Natural killer cell treated with Interleukin-12 subunit alpha and Interleukin-12 subunit beta and Interleukin-15 and Interleukin-18, amount 100 ng/mL, for 72 hours (primary cell): ENCODE measurements around the gene PSMB8. TPM values are rescaled to one million over a fixed set of nuclear protein-coding genes. Genes with fewer than 3 reads are reported as not detected.

Experiments
- ATAC-seq, 2 donors: fragments of 150-1000 bp; cut with Tn5 transposase in 1 of 2; sonication (Bioruptor Pico), chemical (Tn5 transposase) in 1 of 2; 2 replicates each; pipeline ENCODE4 v1.10.0; 2021
- DNase-seq: peaks from one replicate; pipeline ENCODE4 v3.0.0; 2022; ENCODE audit warnings: low spot score
- H3K27ac Mint-ChIP-seq, 2 donors: 1 replicate in 1 of 2; 2 replicates in 1 of 2; pipeline ENCODE4 v1.8.0; 2022; ENCODE audit warnings: mixed read lengths in 2 of 2, mild to moderate bottlenecking in 1 of 2, moderate library complexity in 1 of 2
- H3K27me3 Mint-ChIP-seq, 2 donors: 1 replicate in 1 of 2; 2 replicates in 1 of 2; pipeline ENCODE4 v1.8.0; 2022; ENCODE audit warnings: mixed read lengths in 2 of 2
- H3K36me3 Mint-ChIP-seq: one replicate; pipeline ENCODE4 v1.8.0; 2022; ENCODE audit warnings: mixed read lengths
- H3K4me1 Mint-ChIP-seq, 2 donors: 1 replicate in 1 of 2; 2 replicates in 1 of 2; pipeline ENCODE4 v1.8.0; 2022; ENCODE audit warnings: low read depth in 2 of 2, mixed read lengths in 2 of 2, mild to moderate bottlenecking in 1 of 2
- H3K4me3 Mint-ChIP-seq: one replicate; pipeline ENCODE4 v1.8.0; 2022; ENCODE audit warnings: mixed read lengths
- H3K9me3 Mint-ChIP-seq: 2 replicates; pipeline ENCODE4 v1.8.0; 2022; ENCODE audit warnings: mixed read lengths
- total RNA-seq, 2 donors: library from RNA; stranded (reverse); gene quantifications; one replicate each; pipeline ENCODE4 v1.2.3, GENCODE V29; 2022

Gene PSMB8
- total RNA-seq, 2 donors from 2014 or later: 259 to 356 TPM

DNA sequence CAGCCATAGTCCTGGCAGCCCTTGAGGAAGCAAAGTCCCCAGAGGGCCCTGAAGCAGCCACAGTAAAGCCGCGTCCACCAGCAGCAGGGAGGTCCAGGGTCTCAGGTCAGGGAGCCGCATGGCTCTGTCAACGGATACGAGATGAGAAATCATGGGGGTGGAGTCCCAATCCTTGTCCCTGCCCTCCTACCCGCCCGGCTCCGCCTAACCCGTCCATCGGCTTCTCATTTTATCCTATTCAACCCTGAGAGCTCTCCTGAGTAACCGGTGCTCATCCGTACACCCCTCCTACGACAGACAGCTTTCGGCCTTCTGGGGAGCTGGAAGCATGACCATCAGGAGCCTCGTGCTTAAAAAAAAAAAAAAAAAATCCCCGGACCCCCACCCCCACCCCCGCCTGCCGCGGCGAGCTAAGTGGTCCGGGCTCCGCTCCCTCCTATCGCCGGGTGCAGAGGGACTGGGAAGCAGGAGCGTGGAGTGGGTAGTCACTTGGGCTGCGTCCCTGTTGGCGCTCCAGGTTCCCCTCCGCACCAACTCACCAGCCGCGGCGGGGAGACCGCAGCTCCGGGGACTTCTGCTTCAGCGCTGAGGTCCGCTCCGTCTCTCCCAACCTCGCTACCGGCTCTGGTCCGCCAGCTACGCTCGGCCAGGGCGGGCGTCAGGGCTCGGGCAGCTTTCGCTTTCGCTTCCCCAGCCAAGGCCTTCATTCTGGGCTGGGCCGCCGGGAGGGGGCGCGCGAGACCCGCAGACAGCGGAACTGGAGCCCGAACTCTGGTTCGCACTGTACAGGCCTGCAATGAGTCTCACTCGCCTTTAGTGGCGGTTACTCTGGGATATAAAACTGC, 5.5 kb downstream of the PSMB8 start, which contains the start of gene TAP2:
Gene TAP2, minus strand, starts transcription at position 626 of the 845 bp plus-strand sequence. Its CDS starts 506 bp downstream, at position 120.
- DNase-seq (peak; percentile 95), ATAC-seq (peak; percentile 92 to 95)
- Mint-ChIP-seq H3K27ac (peak within 1 kb of the TSS; percentile 98 to 100), H3K36me3 (peaks cover 69% of the 10 kb centered on the region), H3K4me1 (peaks cover 76 to 79% of the 10 kb centered on the region in 2 donors), H3K9me3 (no peaks in the 10 kb centered on the region), H3K4me3 (peak within 1 kb of the TSS; percentile 89), H3K27me3 (no peaks in the 10 kb centered on the region)

DNA sequence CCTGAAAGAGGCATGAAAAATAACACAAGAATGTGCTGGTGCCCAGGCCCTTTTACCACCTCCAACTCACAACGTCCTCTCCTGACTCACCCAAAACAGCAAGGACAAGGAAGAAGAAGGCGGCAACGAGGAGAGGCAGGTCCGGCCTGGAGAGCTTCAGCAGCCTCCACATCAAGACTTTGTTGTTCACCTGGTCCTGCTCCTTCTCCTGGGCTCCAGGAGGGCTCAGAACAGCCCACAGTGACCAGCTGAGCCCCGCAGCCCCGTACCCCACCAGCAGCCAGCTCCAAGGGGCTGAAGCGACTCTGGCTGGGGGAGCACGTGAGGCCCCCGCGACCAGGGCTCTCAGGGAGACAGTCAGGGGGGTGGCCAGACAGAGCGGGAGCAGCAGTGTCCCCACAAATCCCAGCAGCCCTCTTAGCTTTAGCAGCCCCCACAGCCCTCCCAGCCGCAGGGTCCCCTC, 6.2 kb downstream of the PSMB8 start:
- no peak for DNase-seq
- Mint-ChIP-seq H3K36me3 (peaks cover 69% of the 10 kb centered on the region), H3K4me1 (peaks cover 77 to 80% of the 10 kb centered on the region in 2 donors), H3K4me3 (peak overlapping the region; percentile 89), H3K9me3 (no peaks in the 10 kb centered on the region), H3K27ac (peak overlapping the region; percentile 98 to 100), H3K27me3 (no peaks in the 10 kb centered on the region)
- no peak for ATAC-seq

DNA sequence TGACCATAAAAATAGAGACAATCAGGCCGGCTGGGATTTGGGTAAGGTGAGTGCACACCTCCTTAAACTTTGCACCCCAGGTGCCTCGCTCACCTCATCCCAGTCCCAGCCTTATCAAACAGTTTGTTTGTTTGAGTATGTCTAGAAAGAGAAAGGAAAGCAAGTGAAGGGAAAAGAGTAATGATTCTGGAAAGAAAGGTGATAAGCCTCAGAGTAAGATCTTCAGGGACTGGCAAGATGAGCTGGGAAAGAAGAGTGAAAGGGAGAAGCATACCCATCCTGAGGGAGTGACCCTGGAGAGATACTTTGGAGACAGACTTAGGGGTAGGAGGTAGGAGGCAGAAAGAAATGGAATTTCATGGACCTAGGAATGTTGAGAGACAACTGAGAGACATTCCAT, 7.0 kb downstream of the PSMB8 start:
- ATAC-seq (no peak), DNase-seq (no peak)
- Mint-ChIP-seq H3K4me3 (peak overlapping the region; percentile 89), H3K27ac (peak overlapping the region; percentile 98 to 100), H3K27me3 (no peaks in the 10 kb centered on the region), H3K4me1 (peaks cover 72 to 78% of the 10 kb centered on the region in 2 donors), H3K36me3 (peaks cover 64% of the 10 kb centered on the region), H3K9me3 (no peaks in the 10 kb centered on the region)

DNA sequence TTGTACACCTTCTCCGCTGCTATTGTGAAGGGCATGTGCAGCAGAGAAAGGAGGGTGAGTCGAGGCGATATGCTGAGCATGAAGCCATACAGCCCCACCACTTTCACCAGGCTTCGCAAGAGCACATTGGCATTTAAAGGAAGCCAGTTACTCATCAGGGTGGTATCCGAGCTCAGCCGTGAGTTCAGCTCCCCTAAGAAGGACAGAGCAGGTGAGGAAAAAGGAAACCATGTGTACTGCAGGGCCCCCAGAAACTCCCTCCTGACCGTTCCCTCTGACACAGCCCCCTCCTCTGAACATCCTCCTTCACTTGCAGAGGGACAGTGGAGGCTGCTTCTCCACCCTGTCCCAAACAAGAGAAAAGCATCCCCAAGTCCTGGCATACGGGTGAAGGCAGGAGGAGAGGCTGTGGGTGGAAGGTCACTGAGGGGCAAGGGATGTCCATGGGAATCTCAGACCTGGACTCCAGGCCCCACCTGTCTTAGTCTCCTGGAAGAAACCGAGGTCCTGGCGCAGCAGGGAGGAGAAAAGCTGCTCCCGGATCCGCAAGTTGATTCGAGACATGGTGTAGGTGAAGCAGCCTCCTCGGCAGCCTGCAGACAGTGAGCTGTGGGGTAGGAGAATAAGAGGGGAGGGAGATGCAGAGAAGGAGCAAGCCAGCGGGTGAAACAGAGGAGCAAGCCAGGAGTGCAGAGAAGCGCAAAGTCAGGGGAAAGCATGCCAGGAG, 8.5 kb downstream of the PSMB8 start:
- Mint-ChIP-seq H3K27ac (peak overlapping the region; percentile 98 to 100), H3K4me3 (peak overlapping the region; percentile 89), H3K36me3 (peaks cover 67% of the 10 kb centered on the region), H3K4me1 (peaks cover 62 to 78% of the 10 kb centered on the region in 2 donors), H3K27me3 (no peaks in the 10 kb centered on the region), H3K9me3 (no peaks in the 10 kb centered on the region)
- DNase-seq: no peak
- ATAC-seq: no peak

DNA sequence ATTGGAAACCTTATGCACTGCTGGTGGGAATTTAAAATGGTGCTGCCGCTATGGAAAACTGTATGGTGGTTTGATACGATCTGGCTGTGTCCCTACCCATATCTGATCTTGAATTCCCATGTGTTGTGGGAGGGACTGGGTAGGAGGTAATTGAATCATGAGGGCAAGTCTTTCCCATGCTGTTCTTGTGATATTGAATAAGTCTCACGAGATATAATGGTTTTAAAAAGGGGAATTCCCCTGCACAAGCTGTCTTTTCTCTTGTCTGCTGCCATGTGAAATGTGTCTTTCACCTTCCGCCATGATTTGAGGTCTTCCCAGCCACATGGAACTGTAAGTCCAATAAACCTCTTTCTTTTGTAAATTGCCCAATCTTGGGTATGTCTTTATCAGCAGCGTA, 10.2 kb downstream of the PSMB8 start:
- Mint-ChIP-seq H3K27me3 (no peaks in the 10 kb centered on the region), H3K4me3 (peak overlapping the region; percentile 42), H3K4me1 (peaks cover 61 to 75% of the 10 kb centered on the region in 2 donors), H3K36me3 (peaks cover 68% of the 10 kb centered on the region), H3K9me3 (no peaks in the 10 kb centered on the region), H3K27ac (peak overlapping the region; percentile 34 to 38)
- ATAC-seq (no peak), DNase-seq (no peak)

DNA sequence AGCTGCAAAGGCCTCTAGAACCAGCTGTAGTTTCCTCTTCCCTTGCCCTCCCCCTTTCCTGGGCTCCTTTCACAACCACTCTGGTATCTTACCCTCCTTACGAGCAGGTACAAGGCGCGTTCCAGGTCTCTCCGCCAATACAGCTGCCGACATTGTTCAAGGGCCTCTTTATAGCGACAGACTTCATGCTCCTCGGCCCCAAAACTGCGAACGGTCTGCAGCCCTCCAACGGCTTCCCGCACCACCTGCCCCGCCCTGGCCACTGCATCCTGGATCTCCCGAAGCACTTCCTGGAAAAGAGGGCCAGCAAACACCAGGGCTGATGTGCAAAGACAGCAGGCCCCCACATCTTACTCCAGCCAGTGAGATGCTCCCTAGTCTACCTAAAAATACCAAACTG, 11.3 kb downstream of the PSMB8 start:
- Mint-ChIP-seq H3K27ac (peak overlapping the region in 1 of 2 donors; percentile 34), H3K9me3 (no peaks in the 10 kb centered on the region), H3K27me3 (no peaks in the 10 kb centered on the region), H3K4me3 (no peak overlapping the region), H3K36me3 (peaks cover 72% of the 10 kb centered on the region), H3K4me1 (peaks cover 59 to 76% of the 10 kb centered on the region in 2 donors)
- no peak for DNase-seq
- ATAC-seq: no peak

DNA sequence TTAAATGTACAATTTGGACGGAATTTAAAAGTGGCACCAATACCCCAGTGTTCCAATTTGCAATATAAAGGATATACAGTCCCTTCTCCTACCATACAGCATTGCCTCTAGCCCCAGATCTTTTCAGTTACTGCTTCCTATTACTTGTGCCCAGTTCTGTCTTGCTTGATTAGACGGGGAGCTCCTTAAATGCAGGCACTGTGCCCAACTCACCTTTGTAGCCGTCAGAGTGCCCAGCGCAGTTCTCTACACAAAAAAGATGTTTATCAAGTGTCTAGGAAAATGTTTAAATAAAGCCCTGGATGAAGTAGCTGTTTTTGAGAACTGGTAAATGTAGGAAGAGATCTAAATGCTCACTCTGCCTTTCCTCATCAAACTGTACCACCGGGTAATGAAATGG, 12.9 kb downstream of the PSMB8 start:
- H3K4me1 Mint-ChIP-seq: peaks cover 49 to 64% of the 10 kb centered on the region in 2 donors
- no peaks in the 10 kb centered on the region for H3K27me3 Mint-ChIP-seq
- no peaks in the 10 kb centered on the region for H3K9me3 Mint-ChIP-seq
- H3K4me3 Mint-ChIP-seq: no peak overlapping the region
- no peak for ATAC-seq
- peak overlapping the region; percentile 2 to 43 for H3K27ac Mint-ChIP-seq
- DNase-seq: no peak
- peaks cover 60% of the 10 kb centered on the region for H3K36me3 Mint-ChIP-seq

DNA sequence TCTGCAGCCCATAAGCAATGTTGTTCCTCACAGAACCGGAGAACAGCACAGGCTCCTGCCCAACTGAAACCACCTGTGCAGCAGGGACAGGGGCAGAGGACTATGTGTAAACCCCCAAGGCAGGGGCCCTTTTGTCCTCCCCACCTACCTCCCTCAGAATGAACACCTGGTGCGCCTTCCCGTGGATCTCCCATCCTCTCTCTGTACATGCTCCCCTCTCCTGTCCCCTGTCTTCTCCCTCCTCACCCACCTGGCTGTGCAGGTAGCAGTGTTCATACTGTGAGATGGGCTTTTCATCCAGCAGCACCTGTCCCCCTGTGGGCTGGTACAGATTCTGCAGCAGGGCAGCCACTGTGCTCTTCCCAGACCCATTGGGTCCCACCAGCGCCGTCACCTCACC, 13.8 kb downstream of the PSMB8 start:
- H3K27ac Mint-ChIP-seq: no peak overlapping the region
- peaks cover 40 to 55% of the 10 kb centered on the region in 2 donors for H3K4me1 Mint-ChIP-seq
- H3K36me3 Mint-ChIP-seq: peaks cover 53% of the 10 kb centered on the region

DNA sequence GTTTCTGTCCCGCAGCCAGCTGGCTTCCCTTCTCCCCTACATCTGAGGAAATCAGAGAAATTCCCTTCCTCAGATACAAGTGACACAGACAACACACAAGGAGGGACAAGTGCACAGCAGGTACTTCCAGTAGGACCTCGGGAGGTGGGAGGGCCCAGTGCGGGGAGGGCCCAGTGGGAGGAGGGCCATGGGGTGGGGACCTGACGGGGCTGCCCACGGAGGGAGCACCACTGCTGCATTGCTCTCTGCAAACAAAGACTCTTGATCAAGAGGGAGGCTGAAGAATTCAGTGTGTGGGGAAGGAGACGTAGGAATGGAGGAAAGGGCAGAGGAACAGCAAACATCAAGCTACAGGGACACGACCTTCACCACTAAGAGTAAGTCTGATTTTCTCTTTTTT, 14.4 kb downstream of the PSMB8 start:
- Mint-ChIP-seq H3K4me1 (peaks cover 35 to 49% of the 10 kb centered on the region in 2 donors), H3K9me3 (no peaks in the 10 kb centered on the region), H3K36me3 (peaks cover 48% of the 10 kb centered on the region), H3K4me3 (no peak overlapping the region), H3K27me3 (no peaks in the 10 kb centered on the region), H3K27ac (no peak overlapping the region)
- DNase-seq (no peak), ATAC-seq (no peak)

More for the DNA sequence above, 13.8 kb downstream of the PSMB8 start:
- no peak for ATAC-seq
- H3K4me3 Mint-ChIP-seq: no peak overlapping the region
- H3K27me3 Mint-ChIP-seq: no peaks in the 10 kb centered on the region
- no peak for DNase-seq
- no peaks in the 10 kb centered on the region for H3K9me3 Mint-ChIP-seq

DNA sequence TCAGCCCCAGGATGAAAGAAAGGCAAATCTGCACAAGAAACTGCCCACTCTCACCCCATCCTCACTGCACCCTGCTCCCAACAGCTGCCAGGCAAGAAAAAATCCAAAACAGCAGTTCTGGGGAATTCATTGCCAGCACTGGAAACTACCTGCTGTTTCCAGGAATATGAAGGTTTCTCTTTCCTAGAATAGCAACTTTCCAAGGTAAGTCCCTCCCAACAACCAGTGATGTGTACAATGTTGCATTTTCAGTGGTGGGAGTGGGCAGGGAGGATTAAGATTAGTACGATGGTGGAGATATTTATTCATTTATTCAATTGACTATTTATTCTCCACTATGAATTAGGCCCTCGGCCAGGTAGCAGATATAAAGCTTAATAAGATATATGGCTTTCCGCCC, 16.8 kb downstream of the PSMB8 start:
- Mint-ChIP-seq H3K36me3 (peaks cover 29% of the 10 kb centered on the region), H3K27ac (peak overlapping the region in 1 of 2 donors; percentile 7), H3K4me3 (no peak overlapping the region), H3K27me3 (no peaks in the 10 kb centered on the region), H3K9me3 (no peaks in the 10 kb centered on the region), H3K4me1 (peaks cover 15 to 27% of the 10 kb centered on the region in 2 donors)
- DNase-seq: no peak
- no peak for ATAC-seq

DNA sequence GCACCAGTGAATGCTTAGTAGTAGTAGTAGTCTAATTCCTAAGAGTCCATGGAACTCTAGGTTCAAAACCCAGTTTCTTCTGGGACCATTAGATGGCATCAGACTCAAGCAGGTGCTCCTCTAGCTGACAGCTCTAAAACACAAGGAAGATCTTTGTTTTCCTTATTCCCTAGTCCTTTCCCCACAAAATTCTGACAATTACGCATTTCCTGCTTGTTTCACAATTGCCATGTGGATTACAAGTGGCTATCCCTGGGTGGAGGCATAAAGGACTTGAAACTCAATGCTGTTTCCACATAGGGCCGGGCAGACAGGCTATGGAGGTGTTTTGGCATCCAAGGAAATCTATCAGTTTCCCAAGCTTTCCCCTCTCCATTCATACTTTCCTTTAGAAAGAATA, 17.9 kb downstream of the PSMB8 start:
- no peaks in the 10 kb centered on the region for H3K9me3 Mint-ChIP-seq
- peaks cover 19% of the 10 kb centered on the region for H3K36me3 Mint-ChIP-seq
- ATAC-seq (no peak), DNase-seq (no peak)
- peaks cover 10 to 16% of the 10 kb centered on the region in 2 donors for H3K4me1 Mint-ChIP-seq
- H3K4me3 Mint-ChIP-seq: no peak overlapping the region
- H3K27me3 Mint-ChIP-seq: no peaks in the 10 kb centered on the region
- peak overlapping the region in 1 of 2 donors; percentile 7 for H3K27ac Mint-ChIP-seq

DNA sequence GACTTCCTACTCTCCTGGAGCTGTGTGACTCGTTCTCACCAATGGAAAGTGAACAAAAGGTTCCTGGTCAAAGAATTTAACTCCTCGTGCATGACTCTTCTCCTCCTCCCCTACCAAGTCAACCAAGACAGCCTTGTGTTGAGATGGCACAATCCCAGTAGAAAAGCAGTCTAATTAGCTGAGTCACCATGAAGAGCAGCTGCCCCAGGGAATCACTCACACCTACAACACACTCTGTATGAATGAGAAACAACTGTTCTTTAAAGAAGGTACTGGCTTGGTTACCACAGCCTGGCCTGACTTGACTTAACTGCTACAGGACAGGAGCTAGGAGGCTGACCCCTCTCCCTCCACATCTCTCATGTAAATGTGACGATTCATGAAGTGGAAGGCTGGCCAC, 24.1 kb downstream of the PSMB8 start:
- Mint-ChIP-seq H3K9me3 (no peaks in the 10 kb centered on the region), H3K27me3 (no peaks in the 10 kb centered on the region), H3K36me3 (no peaks in the 10 kb centered on the region), H3K4me3 (no peak overlapping the region), H3K27ac (peak overlapping the region in 1 of 2 donors; percentile 32), H3K4me1 (no peaks in the 10 kb centered on the region)
- ATAC-seq (no peak), DNase-seq (no peak)

DNA sequence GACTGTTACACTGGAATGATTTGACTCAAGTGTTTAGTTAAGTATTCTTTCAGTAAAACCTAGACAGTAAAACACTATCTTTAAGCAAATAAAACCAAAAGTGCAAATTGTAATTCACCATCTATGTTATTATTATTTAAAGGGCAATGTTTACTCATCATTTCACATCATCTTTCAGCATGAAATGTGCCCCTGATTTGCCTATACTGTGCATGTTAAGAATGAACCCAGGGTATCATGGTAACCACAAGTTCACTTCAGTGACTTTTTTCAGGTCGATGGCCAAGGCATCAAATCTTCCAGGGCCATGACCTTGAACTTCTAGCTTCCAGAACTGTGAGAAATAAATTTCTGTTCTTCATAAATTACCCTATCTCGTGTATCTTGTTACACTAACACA, 25.0 kb downstream of the PSMB8 start:
- no peaks in the 10 kb centered on the region for H3K36me3 Mint-ChIP-seq
- H3K27ac Mint-ChIP-seq: no peak overlapping the region
- DNase-seq (no peak), ATAC-seq (no peak)
- no peak overlapping the region for H3K4me3 Mint-ChIP-seq
- no peaks in the 10 kb centered on the region for H3K9me3 Mint-ChIP-seq
- H3K4me1 Mint-ChIP-seq: no peaks in the 10 kb centered on the region
- no peaks in the 10 kb centered on the region for H3K27me3 Mint-ChIP-seq

DNA sequence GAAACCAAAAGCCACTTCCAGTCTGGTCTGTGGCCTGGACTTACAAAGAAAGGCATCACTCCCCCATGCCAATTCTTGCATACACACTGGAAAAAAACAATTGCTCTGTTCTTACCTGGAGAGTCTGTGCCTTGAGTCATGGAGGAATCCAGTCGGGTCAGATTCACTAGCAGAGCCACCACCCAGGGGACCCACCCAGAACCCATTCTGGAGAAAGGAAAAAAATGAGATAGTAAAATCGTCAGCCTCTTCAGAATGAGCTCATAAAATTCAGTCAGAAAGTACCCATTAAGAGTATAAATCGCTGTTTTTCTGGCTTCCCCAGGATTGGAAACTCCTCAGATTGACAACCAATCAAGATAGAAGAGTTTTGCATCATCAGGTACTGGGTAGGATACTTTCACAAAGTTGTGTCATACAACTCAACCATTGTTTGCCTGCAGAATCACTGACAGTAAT, 27.1 kb downstream of the PSMB8 start, which contains the start of gene HLA-DOB:
Gene HLA-DOB, minus strand, starts transcription at position 257 of the 459 bp plus-strand sequence. Its CDS starts 51 bp downstream, at position 206.
- Mint-ChIP-seq H3K27ac (no peak within 1 kb of the TSS), H3K4me3 (no peak within 1 kb of the TSS), H3K9me3 (no peaks in the 10 kb centered on the region), H3K36me3 (no peaks in the 10 kb centered on the region), H3K4me1 (no peaks in the 10 kb centered on the region), H3K27me3 (no peaks in the 10 kb centered on the region)
- ATAC-seq (no peak), DNase-seq (no peak)
